Effector memory CD4-positive, alpha-beta T cell (primary cell): Measurements from ENCODE around the gene ECE1.
"Not testable (repeated sequence)": the region's sequence is repeated elsewhere in the genome, so short reads cannot be mapped to it uniquely, and the experiment has no call there.

Experiments
- DNase-seq, 3 donors: peaks; one replicate each; pipeline ENCODE4 v3.0.0-alpha.2; 2020
- H3K27ac ChIP-seq: 2 replicates; pipeline ENCODE4 v1.7.0; 2013; ENCODE audit warnings: mild to moderate bottlenecking, low read length, moderate library complexity; ENCODE audit not compliant: insufficient read depth, poor library complexity, severe bottlenecking
- H3K27me3 ChIP-seq: replicated peaks from 2 replicates; pipeline ENCODE4 v1.7.0; 2013; ENCODE audit warnings: mild to moderate bottlenecking, low read length; ENCODE audit not compliant: insufficient read depth, control insufficient read depth, poor library complexity, severe bottlenecking
- H3K36me3 ChIP-seq: 2 replicates; pipeline ENCODE4 v1.7.0; 2013; ENCODE audit warnings: mild to moderate bottlenecking, low read length, moderate library complexity; ENCODE audit not compliant: control insufficient read depth, insufficient read depth
- H3K4me1 ChIP-seq: 2 replicates; pipeline ENCODE4 v1.7.0; 2013; ENCODE audit warnings: low read length, mild to moderate bottlenecking; ENCODE audit not compliant: control insufficient read depth, insufficient read depth, poor library complexity, severe bottlenecking
- H3K4me3 ChIP-seq: 2 replicates; pipeline ENCODE4 v1.7.0; 2013; ENCODE audit warnings: low read length, low read depth, mild to moderate bottlenecking; ENCODE audit not compliant: insufficient read depth, poor library complexity, severe bottlenecking
- H3K9me3 ChIP-seq: 2 replicates; pipeline ENCODE4 v1.7.0; 2013; ENCODE audit warnings: mild to moderate bottlenecking, low read length, moderate library complexity; ENCODE audit not compliant: control insufficient read depth

ECE1 gene

GRCh38 chr1:21189906-21190500 is 100.3 kb downstream of the ECE1 start:
- DNase-seq: no peak
- Histone ChIP-seq H3K4me1 (no peaks in the 10 kb centered on the region), H3K9me3 (no peaks in the 10 kb centered on the region), H3K4me3 (no peak overlapping the region), H3K36me3 (no peaks in the 10 kb centered on the region), H3K27ac (no peak overlapping the region), H3K27me3 (no peaks in the 10 kb centered on the region)

DNA sequence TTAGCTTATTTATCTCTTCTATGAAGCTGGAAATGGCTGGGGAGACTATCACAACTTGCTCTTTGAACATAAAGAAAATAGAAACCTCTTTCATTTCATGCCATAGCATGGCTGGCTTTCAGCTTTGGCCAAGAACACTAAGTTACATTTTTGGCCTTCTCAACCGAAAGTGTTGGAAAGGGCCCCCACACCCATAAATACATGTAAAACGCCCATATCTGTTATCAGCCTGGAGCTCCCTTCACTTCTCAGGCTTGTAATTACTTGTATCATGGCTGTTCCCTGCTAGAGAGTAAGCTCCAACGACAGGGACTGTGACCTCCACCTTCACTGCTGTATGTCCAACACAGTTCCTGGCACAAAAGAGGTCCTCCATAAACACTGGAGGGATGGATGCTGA is 100.8 kb downstream of the ECE1 start:
- Histone ChIP-seq H3K27me3 (no peaks in the 10 kb centered on the region), H3K9me3 (no peaks in the 10 kb centered on the region), H3K4me1 (no peaks in the 10 kb centered on the region), H3K27ac (no peak overlapping the region), H3K36me3 (no peaks in the 10 kb centered on the region), H3K4me3 (no peak overlapping the region)
- DNase-seq: no peak

GRCh38 chr1:21188235-21188634 is 102.0 kb downstream of the ECE1 start:
- DNase-seq: no peak
- no peak overlapping the region for H3K27ac ChIP-seq
- no peaks in the 10 kb centered on the region for H3K9me3 ChIP-seq
- no peaks in the 10 kb centered on the region for H3K36me3 ChIP-seq
- H3K4me1 ChIP-seq: no peaks in the 10 kb centered on the region
- H3K27me3 ChIP-seq: no peaks in the 10 kb centered on the region
- H3K4me3 ChIP-seq: no peak overlapping the region

DNA sequence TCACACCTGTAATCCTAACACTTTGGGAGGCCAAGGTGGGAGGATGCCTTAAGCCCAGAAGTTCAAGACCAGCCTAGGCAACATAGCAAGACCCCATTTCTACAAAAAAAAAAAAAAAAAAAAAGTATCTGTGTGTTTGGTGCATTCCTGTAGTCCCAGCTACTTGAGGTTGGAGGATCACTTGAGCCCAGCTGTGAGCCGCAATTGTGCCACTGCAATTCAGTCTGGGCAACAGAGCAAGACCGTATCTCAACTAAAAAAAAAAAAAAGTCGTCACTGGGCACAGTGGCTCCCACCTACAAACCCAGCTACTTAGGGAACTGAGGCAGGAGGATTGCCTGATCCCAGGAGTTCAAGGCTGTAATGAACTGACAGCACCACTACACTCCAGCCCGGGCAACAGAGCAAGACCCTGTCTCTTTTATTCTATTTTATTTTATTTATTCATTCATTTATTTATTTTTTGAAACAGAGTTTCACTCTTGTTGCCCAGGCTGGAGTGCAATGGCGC is 105.0 kb downstream of the ECE1 start:
- Histone ChIP-seq H3K4me3 (no peak overlapping the region), H3K9me3 (no peaks in the 10 kb centered on the region), H3K27me3 (no peaks in the 10 kb centered on the region), H3K27ac (no peak overlapping the region), H3K4me1 (no peaks in the 10 kb centered on the region), H3K36me3 (no peaks in the 10 kb centered on the region)
- DNase-seq: no peak

- H3K27ac ChIP-seq: no peak overlapping the region
- H3K27me3 ChIP-seq: no peaks in the 10 kb centered on the region
- DNase-seq: no peak
- no peak overlapping the region for H3K4me3 ChIP-seq
- H3K9me3 ChIP-seq: no peaks in the 10 kb centered on the region
- no peaks in the 10 kb centered on the region for H3K36me3 ChIP-seq
- H3K4me1 ChIP-seq: no peaks in the 10 kb centered on the region
Measured at GRCh38 chr1:21184276-21184675, 106.0 kb downstream of the ECE1 start.

DNA sequence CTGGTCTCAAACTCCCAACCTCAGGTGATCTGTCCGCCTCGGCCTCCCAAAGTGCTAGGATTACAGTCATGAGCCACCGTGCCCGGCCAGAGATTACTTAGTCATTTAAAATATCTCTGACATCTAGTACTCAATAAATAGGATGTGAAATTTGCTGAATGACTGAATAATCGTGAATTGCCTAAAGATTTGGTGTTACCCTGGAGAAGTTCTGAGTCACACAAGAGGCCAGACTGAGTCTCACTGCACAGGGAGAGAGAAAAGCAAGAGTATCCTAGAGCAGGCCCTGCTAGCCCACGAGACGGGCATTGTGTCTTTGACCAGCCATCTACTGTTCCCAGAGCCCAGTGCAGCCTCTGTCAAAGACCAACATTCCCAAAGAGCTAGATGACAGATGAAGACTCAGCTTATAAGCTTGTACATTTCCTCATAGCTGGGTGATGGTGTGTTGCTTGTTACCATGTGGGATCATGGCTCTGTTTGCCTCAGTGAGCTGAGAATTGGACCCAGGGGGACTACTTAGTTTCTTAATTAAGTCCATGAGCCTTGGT is 108.0 kb downstream of the ECE1 start:
- no peak for DNase-seq
- Histone ChIP-seq H3K27me3 (no peaks in the 10 kb centered on the region), H3K36me3 (no peaks in the 10 kb centered on the region), H3K27ac (no peak overlapping the region), H3K9me3 (no peaks in the 10 kb centered on the region), H3K4me3 (no peak overlapping the region), H3K4me1 (no peaks in the 10 kb centered on the region)

- H3K27ac ChIP-seq, DNase-seq, H3K36me3 ChIP-seq, H3K4me3 ChIP-seq, H3K9me3 ChIP-seq, H3K4me1 ChIP-seq, H3K27me3 ChIP-seq: not testable (repeated sequence)
Measured at GRCh38 chr1:21178271-21178670, 112.0 kb downstream of the ECE1 start.

DNA sequence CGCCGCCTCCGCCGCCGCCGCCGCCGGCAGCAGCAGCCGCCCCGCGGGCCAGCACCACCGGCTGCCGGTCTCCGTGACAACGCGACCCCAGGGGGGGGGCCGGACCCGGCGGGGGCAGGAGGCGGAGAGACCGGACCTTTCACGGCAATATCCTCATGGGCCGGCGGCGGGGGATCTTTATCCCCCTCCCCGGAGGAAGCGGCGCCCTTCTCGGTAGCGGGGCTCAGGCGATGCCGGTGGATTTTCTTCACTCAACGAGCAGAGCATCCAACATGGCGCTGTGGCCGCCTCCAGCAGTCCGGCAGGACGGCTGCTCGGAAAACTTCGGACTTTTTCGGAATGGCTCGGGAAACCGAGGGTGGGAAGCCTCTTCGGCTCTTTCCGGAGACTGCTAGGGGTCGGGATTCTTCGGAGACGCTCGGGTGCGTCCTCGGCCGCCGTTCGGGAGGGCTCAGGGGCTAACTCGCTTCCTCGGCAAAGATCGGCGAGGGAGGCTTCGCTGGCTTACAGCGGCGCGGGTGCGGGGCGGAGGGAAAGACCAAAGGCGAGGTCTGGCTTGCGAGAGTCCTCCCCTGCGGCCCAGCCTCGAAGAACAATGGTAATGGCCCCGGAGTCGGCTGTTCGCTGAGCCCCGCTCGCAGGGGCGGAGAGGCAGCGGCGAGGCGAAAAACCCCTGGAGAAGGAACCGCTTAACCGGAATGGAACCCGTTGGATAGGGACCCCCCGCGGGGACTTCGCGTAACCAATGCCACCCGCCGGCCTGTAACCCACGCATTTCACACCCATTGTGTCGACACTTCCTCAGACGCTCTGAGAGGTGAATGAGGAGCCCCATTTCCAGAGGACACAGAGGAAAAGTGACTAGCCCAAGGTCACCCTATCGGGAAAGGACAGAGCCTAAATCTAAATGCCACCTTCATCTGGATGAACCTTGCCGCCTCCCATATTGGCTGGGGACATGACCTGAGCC is 113.4 kb downstream of the ECE1 start, which contains the start of gene EIF4G3:
Gene EIF4G3 (minus strand): TSS at position 312 of the 970 bp plus-strand sequence. CDS start 174,155 bp downstream, outside the sequence.
- peak within 1 kb of the TSS; percentile 75 for H3K27ac ChIP-seq
- H3K4me3 ChIP-seq: peak within 1 kb of the TSS; percentile 88
- peaks cover 6% of the 10 kb centered on the region for H3K4me1 ChIP-seq
- no peaks in the 10 kb centered on the region for H3K36me3 ChIP-seq
- H3K27me3 ChIP-seq: no peaks in the 10 kb centered on the region
- H3K9me3 ChIP-seq: no peaks in the 10 kb centered on the region
- peak; percentile 86 to 99 (median 97) for DNase-seq

- Histone ChIP-seq H3K4me3 (peak overlapping the region; percentile 59), H3K4me1 (peaks cover 6% of the 10 kb centered on the region), H3K27ac (peak overlapping the region; percentile 63), H3K36me3 (no peaks in the 10 kb centered on the region), H3K9me3 (no peaks in the 10 kb centered on the region), H3K27me3 (no peaks in the 10 kb centered on the region)
- peak; percentile 34 to 44 (median 38) for DNase-seq
Measured at GRCh38 chr1:21175670-21176581, 114.3 kb downstream of the ECE1 start.
